Measurements from ENCODE around the gene CD164.
"Not testable (repeated sequence)": the region's sequence is repeated elsewhere in the genome, so short reads cannot be mapped to it uniquely, and the experiment has no call there.

Gene CD164

GRCh38 chr6:109342506-109342905 lies 39.8 kb downstream of the CD164 start:
- DNase-seq = no peak

GRCh38 chr6:109340811-109341210 lies 41.5 kb downstream of the CD164 start:
- no peak for DNase-seq

GRCh38 chr6:109339906-109340678 lies 42.2 kb downstream of the CD164 start:
- DNase-seq = no peak

GRCh38 chr6:109336221-109336961 lies 45.9 kb downstream of the CD164 start:
- DNase-seq = no peak

GRCh38 chr6:109333870-109334269 lies 48.4 kb downstream of the CD164 start:
- not testable (repeated sequence) for DNase-seq

DNA sequence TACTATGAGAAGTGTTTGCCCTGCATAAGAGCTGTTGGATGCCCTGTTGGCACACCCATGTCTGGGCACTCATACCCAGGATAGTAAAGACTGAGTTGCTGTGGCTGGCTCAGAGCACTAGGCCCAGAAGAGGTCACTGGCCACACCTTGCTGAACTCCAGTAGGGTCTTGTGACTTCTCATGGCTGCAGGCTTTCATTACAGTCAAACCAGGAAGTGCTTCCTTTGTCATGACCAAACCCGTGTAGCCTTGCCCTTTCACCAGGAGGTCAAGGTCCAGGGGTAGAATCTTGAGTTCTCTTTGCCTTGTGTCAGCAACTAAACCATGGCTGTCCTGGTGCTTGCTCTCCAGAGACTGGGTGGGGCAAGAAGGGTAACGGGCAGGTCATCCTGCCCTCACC lies 49.5 kb downstream of the CD164 start:
- DNase-seq = no peak

- DNase-seq = no peak
Observed at GRCh38 chr6:109331081-109331480, 51.2 kb downstream of the CD164 start.

GRCh38 chr6:109330263-109330662 lies 52.0 kb downstream of the CD164 start:
- no peak for DNase-seq

DNA sequence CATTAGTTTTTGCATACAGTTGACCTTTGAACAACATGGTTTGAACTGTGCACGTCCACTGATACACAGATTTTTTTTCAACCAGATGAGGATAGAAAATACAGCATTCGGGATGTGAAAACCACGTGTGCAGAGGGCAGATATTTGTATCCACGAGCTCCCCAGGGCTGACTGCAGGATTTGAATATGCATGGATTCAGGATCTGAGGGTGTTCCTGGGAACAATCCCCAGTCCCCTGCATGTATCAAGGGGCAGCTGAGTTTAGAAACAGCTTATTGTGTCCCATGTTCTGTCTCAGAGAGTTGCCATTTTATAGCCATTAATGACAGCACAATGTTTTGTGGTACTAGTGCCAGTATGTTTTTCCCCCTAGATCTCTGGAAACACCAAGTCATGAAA lies 53.6 kb downstream of the CD164 start:
- DNase-seq = no peak

DNA sequence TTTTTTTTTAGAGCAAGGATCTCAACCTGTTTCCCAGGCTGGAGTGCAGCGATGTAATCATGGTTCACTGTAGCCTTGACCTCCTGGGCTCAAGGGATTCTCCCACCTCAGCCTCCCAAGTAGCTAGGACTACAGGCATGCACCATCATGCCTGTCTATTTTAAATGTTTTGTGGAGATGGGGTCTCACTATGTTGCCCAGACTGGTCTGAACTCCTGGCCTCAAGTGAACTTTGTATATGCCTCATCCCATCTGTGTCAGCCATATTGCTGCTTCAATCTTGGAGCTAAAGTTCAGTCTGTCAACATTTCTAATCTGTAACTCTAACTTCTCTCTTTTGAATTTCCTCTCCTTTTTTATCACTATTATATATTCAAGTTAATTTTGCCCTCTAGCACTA lies 54.3 kb downstream of the CD164 start:
- DNase-seq = no peak

DNA sequence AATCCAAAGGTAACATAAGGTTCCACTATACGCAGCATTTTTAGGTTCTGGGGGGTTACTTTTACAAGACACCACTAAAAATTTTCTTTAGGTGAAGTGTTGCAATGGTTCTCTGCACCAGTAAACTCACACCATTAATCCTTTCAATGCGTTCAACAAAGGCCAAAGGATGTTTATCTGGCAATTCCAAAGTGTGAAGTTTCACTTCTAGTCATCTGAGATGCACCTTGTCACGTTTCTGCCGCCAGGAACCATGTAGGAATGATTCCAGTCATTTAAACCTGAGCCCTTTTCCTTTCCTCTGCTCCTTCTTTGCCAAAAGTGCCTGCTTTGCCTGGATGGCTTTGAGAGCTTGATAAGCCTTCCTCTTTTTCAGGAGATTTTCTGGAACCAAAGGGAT lies 54.8 kb downstream of the CD164 start:
- DNase-seq = no peak

GRCh38 chr6:109326351-109326750 lies 55.9 kb downstream of the CD164 start:
- no peak for DNase-seq

- DNase-seq = no peak
Observed at GRCh38 chr6:109325400-109325801, 56.9 kb downstream of the CD164 start.

DNA sequence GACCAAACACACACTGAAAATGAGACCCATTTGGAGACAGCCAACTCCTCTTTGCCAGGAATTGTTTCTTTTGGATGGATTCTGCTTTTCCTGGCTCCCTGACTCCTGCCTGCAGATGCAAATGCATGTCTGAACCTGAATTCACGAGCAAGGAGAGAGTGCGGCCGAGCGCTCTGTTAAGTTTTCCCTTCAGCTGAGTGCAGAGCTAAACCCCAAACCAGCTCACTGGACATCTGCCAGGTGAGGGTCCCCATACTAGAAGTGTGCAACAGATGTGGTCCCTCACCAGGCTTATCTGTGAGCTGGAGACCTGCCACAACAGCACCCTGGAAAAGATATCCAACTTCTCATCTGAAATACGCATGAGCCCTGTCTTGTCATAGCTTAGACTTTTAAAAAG lies 59.0 kb downstream of the CD164 start:
- peak in 1 of 2 experiments; percentile 13 for DNase-seq

DNA sequence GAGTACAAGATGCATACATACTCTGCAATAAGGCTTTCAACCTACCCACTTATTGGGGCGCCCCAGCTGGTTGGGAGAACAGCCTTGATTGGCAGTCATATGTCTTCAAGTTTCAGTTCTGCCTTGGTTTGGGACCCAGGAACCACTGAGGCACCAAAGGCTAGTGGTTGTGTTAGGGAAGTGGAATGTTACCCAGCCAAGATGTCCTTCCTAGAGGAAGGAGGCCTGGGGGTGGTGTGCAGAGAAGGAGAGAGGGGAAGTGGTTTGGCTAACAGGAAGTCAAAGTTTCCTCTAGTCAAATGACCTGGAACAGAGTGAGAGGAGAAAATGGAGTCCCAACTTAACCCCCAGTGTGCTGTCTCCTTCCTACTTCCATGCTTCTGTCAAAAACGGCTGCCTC lies 59.4 kb downstream of the CD164 start:
- peak; percentile 95 to 98 for DNase-seq

GRCh38 chr6:109321752-109322151 lies 60.5 kb downstream of the CD164 start:
- no peak for DNase-seq

DNA sequence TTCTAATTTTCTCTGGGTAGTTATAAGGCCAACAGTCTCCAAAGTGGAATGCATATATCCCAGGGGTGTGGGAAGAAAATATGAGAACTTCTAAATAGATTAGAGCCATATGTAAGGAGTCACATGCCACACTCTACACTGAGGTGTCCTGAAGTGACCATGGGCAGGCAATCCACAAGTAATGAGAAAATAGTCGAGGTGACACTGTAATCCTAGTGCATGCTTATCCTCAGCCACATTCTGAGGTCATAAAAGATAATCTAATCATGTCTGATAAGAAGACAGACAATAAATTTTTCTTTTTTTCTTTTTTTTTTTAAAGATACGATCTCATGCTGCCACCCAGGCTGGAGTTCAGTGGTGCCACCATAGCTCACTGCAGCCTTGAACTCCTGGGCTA lies 62.2 kb downstream of the CD164 start:
- DNase-seq = no peak

GRCh38 chr6:109318328-109318876 lies 63.9 kb downstream of the CD164 start:
- no peak for DNase-seq

GRCh38 chr6:109316909-109317308 lies 65.4 kb downstream of the CD164 start:
- no peak for DNase-seq
